B cell (primary cell): ENCODE measurements around the gene USH2A. TPM values are rescaled to one million over a fixed set of nuclear protein-coding genes. Genes with fewer than 3 reads are reported as not detected.

Source experiments
- ATAC-seq: fragments of 200-7000 bp; cut with Tn5 transposase; one replicate; pipeline ENCODE4 v1.10.0; 2021; ENCODE audit warnings: low read depth, mild to moderate bottlenecking, moderate number of reproducible peaks, moderate library complexity
- CTCF ChIA-PET: fragments of 350-600 bp; sonication (Branson Sonifier 250); formaldehyde crosslinking; loops from one replicate; lab custom pipeline; 2021; ENCODE audit warnings: antibody characterized with exemption, inconsistent platforms; lab: Charles Lee
- POLR2A ChIA-PET: fragments of 350-600 bp; sonication (Branson Sonifier 250); formaldehyde crosslinking; loops from one replicate; lab custom pipeline; 2021; ENCODE audit warnings: antibody characterized with exemption; lab: Charles Lee
- DNase-seq: peaks from one replicate; pipeline ENCODE4 v3.0.0; 2013
- H2AFZ ChIP-seq: 2 replicates; pipeline ENCODE4 v1.6.1; 2012; ENCODE audit warnings: mild to moderate bottlenecking, low read depth, low read length; ENCODE audit not compliant: insufficient read depth, poor library complexity, severe bottlenecking
- H3K27ac ChIP-seq, 2 donors: 1 replicate in 1 of 2; 2 replicates in 1 of 2; pipeline ENCODE4 v1.5.1; 2012 to 2013; ENCODE audit warnings: low read length in 2 of 2, mild to moderate bottlenecking in 2 of 2, moderate library complexity in 1 of 2
- H3K27me3 ChIP-seq, 4 experiments: fragments of 200-600 bp in 1 of 4; sonication (generic) in 1 of 4; replicated peaks in 1 of 4; 1 replicate in 2 of 4; 2 replicates in 2 of 4; pipeline versions ENCODE4 v1.6.1 to v1.7.0; 2013 to 2016; ENCODE audit warnings: low read length in 3 of 4, mild to moderate bottlenecking in 2 of 4, mixed read lengths in 1 of 4, moderate library complexity in 1 of 4; ENCODE audit not compliant: insufficient read depth in 4 of 4, control insufficient read depth in 3 of 4; ENCODE audit errors: control extremely low read depth in 1 of 4
- H3K36me3 ChIP-seq, 2 experiments: replicated peaks in 1 of 2; 1 replicate in 1 of 2; 2 replicates in 1 of 2; pipeline versions ENCODE4 v1.6.1 to v1.7.1; 2013; ENCODE audit warnings: low read length in 1 of 2; ENCODE audit not compliant: insufficient read depth in 2 of 2, control insufficient read depth in 1 of 2; ENCODE audit errors: control extremely low read depth in 1 of 2, extremely low read depth in 1 of 2
- H3K4me1 ChIP-seq, 2 donors: fragments of 200-600 bp in 1 of 2; sonication (generic) in 1 of 2; 1 replicate in 1 of 2; 2 replicates in 1 of 2; pipeline versions ENCODE4 v1.5.1 to v1.6.1; 2013 to 2017; ENCODE audit warnings: low read length in 2 of 2; ENCODE audit not compliant: control insufficient read depth in 2 of 2, insufficient read depth in 2 of 2
- H3K4me2 ChIP-seq: replicated peaks from 2 replicates; pipeline ENCODE3; 2012; ENCODE audit warnings: mild to moderate bottlenecking, low read depth, low read length; ENCODE audit not compliant: poor library complexity, severe bottlenecking
- H3K4me3 ChIP-seq, 5 experiments: fragments of 200-600 bp in 1 of 5; sonication (generic) in 1 of 5; 1 replicate in 3 of 5; 2 replicates in 2 of 5; pipeline versions ENCODE4 v1.5.1 to v1.7.0; 2011 to 2016; ENCODE audit warnings: low read length in 4 of 5, mild to moderate bottlenecking in 4 of 5, low read depth in 2 of 5, control low read depth in 1 of 5, moderate library complexity in 1 of 5; ENCODE audit not compliant: insufficient read depth in 1 of 5; ENCODE audit errors: control extremely low read depth in 1 of 5, extremely low read depth in 1 of 5
- H3K79me2 ChIP-seq: fragments of 200-600 bp; sonication (generic); one replicate; pipeline ENCODE4 v1.6.0; 2016; ENCODE audit warnings: low read length; ENCODE audit not compliant: control insufficient read depth, insufficient read depth
- H3K9ac ChIP-seq: fragments of 200-600 bp; sonication (generic); 2 replicates; pipeline ENCODE4 v1.6.1; 2017; ENCODE audit warnings: mild to moderate bottlenecking, low read length, moderate library complexity
- H3K9me3 ChIP-seq, 3 donors: one replicate each; pipeline versions ENCODE4 v1.6.1 to v1.7.1; 2013; ENCODE audit warnings: low read length in 2 of 3; ENCODE audit not compliant: control insufficient read depth in 2 of 3, insufficient read depth in 1 of 3; ENCODE audit errors: control extremely low read depth in 1 of 3
- H4K20me1 ChIP-seq: 2 replicates; pipeline ENCODE4 v1.6.0; 2012; ENCODE audit warnings: mild to moderate bottlenecking, low read length; ENCODE audit not compliant: insufficient read depth, control insufficient read depth, poor library complexity, severe bottlenecking
- H3K27ac Mint-ChIP-seq: one replicate; pipeline ENCODE4 v1.8.0; 2021; ENCODE audit warnings: mixed read lengths
- H3K27me3 Mint-ChIP-seq: one replicate; pipeline ENCODE4 v1.8.0; 2021; ENCODE audit warnings: mixed read lengths
- H3K4me1 Mint-ChIP-seq: one replicate; pipeline ENCODE4 v1.8.0; 2021; ENCODE audit warnings: mixed read lengths
- H3K4me3 Mint-ChIP-seq: one replicate; pipeline ENCODE4 v1.8.0; 2021; ENCODE audit warnings: mixed read lengths
- H3K9me3 Mint-ChIP-seq: one replicate; pipeline ENCODE4 v1.8.0; 2022; ENCODE audit warnings: mixed read lengths; ENCODE audit not compliant: insufficient read depth
- EZH2 ChIP-seq: IDR thresholded peaks from 2 replicates; pipeline ENCODE4 v1.6.1; 2012; ENCODE audit warnings: borderline replicate concordance, low read depth, mild to moderate bottlenecking, moderate library complexity, low read length; ENCODE audit not compliant: insufficient read depth, poor library complexity, severe bottlenecking
- WGBS: methylation state at CpG from one replicate; pipeline ENCODE4 v1.1.5; 2013; ENCODE audit warnings: missing lambda C conversion rate; ENCODE audit not compliant: insufficient coverage; 5-methylcytosine and 5-hydroxymethylcytosine counted together
- intact Hi-C: fragments of 100-400 bp; cut with micrococcal nuclease; formaldehyde crosslinking; loops from one replicate; pipeline ENCODE4 v1.10.0; 2022
- polyA plus RNA-seq: library from polyadenylated mRNA; depleted of rRNA; stranded (reverse); fragments of >200 nt; gene quantifications from 2 replicates; pipeline ENCODE4 v1.2.3, GENCODE V29; 2012
- total RNA-seq, 2 donors: library from RNA; stranded (reverse); fragments of 120-200 nt in 1 of 2; gene quantifications; 1 replicate in 1 of 2; 2 replicates in 1 of 2; pipeline versions ENCODE4 v1.2.3 to v1.2.4, GENCODE V29; 2013 to 2022
- TF ChIP-seq, protein P1 (sequence below): fragments of 200-600 bp; IDR thresholded peaks from one replicate; pipeline ENCODE4 v1.8.0; 2022; ENCODE audit warnings: antibody characterized with exemption, mild to moderate bottlenecking

The USH2A gene
- total and polyA plus RNA-seq, 2 donors (not counting 1 experiment from before 2014, with no cell fraction given), result 0.01 TPM; not detected in 1

DNA sequence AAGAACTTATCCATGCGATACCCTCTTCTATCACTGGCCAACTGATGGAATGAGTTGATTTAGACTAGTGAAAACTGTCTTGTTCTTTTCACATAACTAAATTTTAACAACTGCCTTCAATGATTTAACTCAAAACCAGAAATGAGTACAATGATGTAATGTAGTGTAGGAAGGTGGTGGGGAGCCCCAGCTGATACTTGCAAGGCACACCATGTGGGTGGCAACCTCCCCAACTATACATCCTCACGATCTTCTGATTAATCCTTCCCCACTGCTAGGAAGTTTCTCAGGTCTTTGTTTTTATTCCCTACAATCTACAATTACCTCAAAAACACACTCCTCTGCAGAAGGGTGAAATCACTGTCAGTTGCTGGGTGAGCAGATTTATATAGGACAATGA, 755.5 kb downstream of the USH2A start:
- ChIA-PET CTCF (no interaction called here), POLR2A (no interaction called here)
- Histone ChIP-seq H3K4me3 (no peak overlapping the region), H3K4me1 (no peaks in the 10 kb centered on the region), H2AFZ (no peak overlapping the region), H4K20me1 (no peaks in the 10 kb centered on the region), H3K4me2 (no peak overlapping the region), H3K9me3 (no peaks in the 10 kb centered on the region), H3K79me2 (no peaks in the 10 kb centered on the region), H3K36me3 (no peaks in the 10 kb centered on the region), H3K9ac (no peak overlapping the region), H3K27me3 (no peaks in the 10 kb centered on the region), H3K27ac (no peak overlapping the region)
- Mint-ChIP-seq H3K4me1 (no peaks in the 10 kb centered on the region), H3K9me3 (no peaks in the 10 kb centered on the region), H3K4me3 (no peak overlapping the region), H3K27me3 (no peaks in the 10 kb centered on the region), H3K27ac (no peak overlapping the region)
- no peak for TF ChIP-seq EZH2
- TF ChIP-seq, protein P1, sequence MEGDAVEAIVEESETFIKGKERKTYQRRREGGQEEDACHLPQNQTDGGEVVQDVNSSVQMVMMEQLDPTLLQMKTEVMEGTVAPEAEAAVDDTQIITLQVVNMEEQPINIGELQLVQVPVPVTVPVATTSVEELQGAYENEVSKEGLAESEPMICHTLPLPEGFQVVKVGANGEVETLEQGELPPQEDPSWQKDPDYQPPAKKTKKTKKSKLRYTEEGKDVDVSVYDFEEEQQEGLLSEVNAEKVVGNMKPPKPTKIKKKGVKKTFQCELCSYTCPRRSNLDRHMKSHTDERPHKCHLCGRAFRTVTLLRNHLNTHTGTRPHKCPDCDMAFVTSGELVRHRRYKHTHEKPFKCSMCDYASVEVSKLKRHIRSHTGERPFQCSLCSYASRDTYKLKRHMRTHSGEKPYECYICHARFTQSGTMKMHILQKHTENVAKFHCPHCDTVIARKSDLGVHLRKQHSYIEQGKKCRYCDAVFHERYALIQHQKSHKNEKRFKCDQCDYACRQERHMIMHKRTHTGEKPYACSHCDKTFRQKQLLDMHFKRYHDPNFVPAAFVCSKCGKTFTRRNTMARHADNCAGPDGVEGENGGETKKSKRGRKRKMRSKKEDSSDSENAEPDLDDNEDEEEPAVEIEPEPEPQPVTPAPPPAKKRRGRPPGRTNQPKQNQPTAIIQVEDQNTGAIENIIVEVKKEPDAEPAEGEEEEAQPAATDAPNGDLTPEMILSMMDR, result no peak
- DNase-seq, result no peak
- intact Hi-C loops, result no loop called here
- ATAC-seq, result no peak
- no CpG with 5 or more reads among the region's 2 CpGs for WGBS

DNA sequence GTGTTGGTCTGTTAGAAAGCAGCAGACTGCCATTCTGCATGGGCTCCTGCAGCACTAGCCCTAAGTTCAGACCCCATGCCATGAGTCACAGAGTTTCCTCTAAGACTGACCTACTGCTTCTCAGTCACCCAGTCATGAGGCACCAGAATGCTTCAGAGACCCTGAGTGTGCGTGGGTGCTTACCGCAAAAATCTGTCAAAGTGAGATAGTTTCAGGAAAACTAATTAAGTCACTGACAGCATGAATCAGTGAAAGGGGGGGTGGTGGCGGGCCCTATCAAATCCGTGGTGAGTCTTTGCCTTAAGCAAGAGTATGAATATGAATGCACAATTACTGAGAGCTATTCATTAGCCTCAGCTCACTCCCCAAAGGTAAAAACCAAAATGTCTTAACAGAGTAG, 758.0 kb downstream of the USH2A start:
- intact Hi-C loops, result no loop called here
- Mint-ChIP-seq H3K9me3 (no peaks in the 10 kb centered on the region), H3K4me1 (no peaks in the 10 kb centered on the region), H3K4me3 (no peak overlapping the region), H3K27ac (no peak overlapping the region), H3K27me3 (no peaks in the 10 kb centered on the region)
- Histone ChIP-seq H3K9ac (no peak overlapping the region), H2AFZ (no peak overlapping the region), H3K4me1 (no peaks in the 10 kb centered on the region), H3K4me2 (no peak overlapping the region), H3K27ac (no peak overlapping the region), H4K20me1 (no peaks in the 10 kb centered on the region), H3K9me3 (no peaks in the 10 kb centered on the region), H3K36me3 (no peaks in the 10 kb centered on the region), H3K79me2 (no peaks in the 10 kb centered on the region), H3K27me3 (no peaks in the 10 kb centered on the region), H3K4me3 (no peak overlapping the region)
- DNase-seq, result no peak
- no peak for ATAC-seq
- TF ChIP-seq, protein P1, result no peak
- no peak for TF ChIP-seq EZH2
- CTCF ChIA-PET, result interaction anchor here (0.6 kb wide), 1 partner anchor 1709 kb away, joined by 3 read pairs; no protein-coding TSS in a partner anchor
- 58% methylated on average over 2 of the region's 4 CpGs for WGBS
- POLR2A ChIA-PET, result no interaction called here
